Stomach (tissue), 4 donors: ENCODE data around the gene CTDP1.

Experiments used
- CTCF ChIP-seq, 7 experiments: fragments of 450-650 bp in 4 of 7; fragments of 200-600 bp in 3 of 7; sonication (generic) in 3 of 7; IDR thresholded peaks; one replicate each; pipeline ENCODE4 v1.5.1; 2016 to 2019; ENCODE audit warnings: antibody characterized with exemption in 7 of 7, control low read depth in 2 of 7, mild to moderate bottlenecking in 1 of 7
- EP300 ChIP-seq: sonication (generic); formaldehyde crosslinking; IDR thresholded peaks from one replicate; pipeline ENCODE4 v1.6.1; 2017; ENCODE audit warnings: antibody characterized with exemption
- POLR2A ChIP-seq, 4 donors: fragments of 450-650 bp; IDR thresholded peaks; one replicate each; pipeline ENCODE4 v1.6.1; 2016; ENCODE audit warnings: antibody characterized with exemption in 4 of 4, control low read depth in 2 of 4, mild to moderate bottlenecking in 1 of 4, moderate library complexity in 1 of 4
- POLR2AphosphoS5 ChIP-seq, 3 donors: sonication (generic); formaldehyde crosslinking; IDR thresholded peaks; one replicate each; pipeline ENCODE4 v1.6.1; 2016; ENCODE audit warnings: antibody characterized with exemption in 3 of 3

GRCh38 chr18:79744625-79745024, 65.0 kb downstream of the CTDP1 start:
- TF ChIP-seq CTCF (IDR thresholded peaks at IDR 0.05) (no peak), POLR2A (IDR thresholded peaks at IDR 0.05) (no peak), POLR2AphosphoS5 (IDR thresholded peaks at IDR 0.05) (no peak), EP300 (no peak)
